K562 (cell line): ENCODE data around the gene ERG28. TPM values are rescaled to one million over a fixed set of nuclear protein-coding genes. Genes with fewer than 3 reads are reported as not detected.

ENCODE experiments used
- ATAC-seq: fragments of 200-7000 bp; cut with Tn5 transposase; 3 replicates; pipeline ENCODE4 v1.9.1; 2020; ENCODE audit warnings: moderate library complexity
- BruUV-seq: library from RNA; stranded (reverse); fragments of 400-500 nt; replicated peaks from 2 replicates; lab custom pipeline; 2021; lab: Mats Ljungman, UMichigan
- CTCF ChIA-PET: fragments of 300-600 bp; formaldehyde crosslinking; extraction: SDS; loops from one replicate; lab custom pipeline; 2021; ENCODE audit warnings: low intra/inter-chr PET ratio; lab: Yijun Ruan, JAX
- POLR2A ChIA-PET: fragments of 300-600, 350-650 bp; sonication (Branson Sonifier 250); formaldehyde crosslinking; extraction: SDS; loops from one replicate; lab custom pipeline; 2021; ENCODE audit warnings: antibody characterized with exemption, inconsistent platforms; lab: Yijun Ruan, JAX
- DNase-seq, 4 experiments: peaks; one replicate each; pipeline versions ENCODE4 v3.0.0 to v3.0.0-alpha.2; 2011 to 2018; ENCODE audit warnings: low spot score in 3 of 4, mixed read lengths in 3 of 4; ENCODE audit errors: extremely low read depth in 1 of 4
- FAIRE-seq: peaks from 2 replicates; lab custom pipeline; 2011; peaks lifted over from hg19 to GRCh38; lab: Jason Lieb, UNC
- H2AFZ ChIP-seq: 2 replicates; pipeline ENCODE4 v1.6.0; 2011; ENCODE audit warnings: low read depth, low read length, control low read depth, inconsistent platforms
- H3K27ac ChIP-seq: fragments of 200-600 bp; 3 replicates; pipeline ENCODE4 v1.8.0; 2011; ENCODE audit warnings: low read depth, mild to moderate bottlenecking, control low read depth, inconsistent platforms, low read length, moderate library complexity, mixed read lengths; ENCODE audit errors: extremely low read depth
- H3K27me3 ChIP-seq, 2 experiments: fragments of 300-600 bp in 1 of 2; 2 replicates in 1 of 2; 3 replicates in 1 of 2; pipeline versions ENCODE4 v1.6.0 to v1.8.0; 2011; ENCODE audit warnings: inconsistent platforms in 2 of 2, low read length in 2 of 2, mild to moderate bottlenecking in 1 of 2, mixed read lengths in 1 of 2, moderate library complexity in 1 of 2; ENCODE audit not compliant: control insufficient read depth in 2 of 2, insufficient read depth in 2 of 2
- H3K36me3 ChIP-seq: fragments of 300-600 bp; 3 replicates; pipeline ENCODE4 v1.8.0; 2011; ENCODE audit warnings: mild to moderate bottlenecking, low read length, inconsistent platforms; ENCODE audit not compliant: control insufficient read depth, insufficient read depth
- H3K4me1 ChIP-seq, 2 experiments: fragments of 200-600 bp in 1 of 2; replicated peaks in 1 of 2; 2 replicates in 1 of 2; 3 replicates in 1 of 2; pipeline versions ENCODE4 v1.5.1 to v1.8.0; 2011; ENCODE audit warnings: inconsistent platforms in 2 of 2, low read length in 2 of 2, mild to moderate bottlenecking in 1 of 2, mixed read lengths in 1 of 2, moderate library complexity in 1 of 2; ENCODE audit not compliant: control insufficient read depth in 2 of 2, insufficient read depth in 2 of 2
- H3K4me2 ChIP-seq: 2 replicates; pipeline ENCODE4 v1.6.1; 2011; ENCODE audit warnings: low read length, control low read depth, inconsistent platforms, mixed read lengths; ENCODE audit not compliant: insufficient read depth
- H3K4me3 ChIP-seq: fragments of 200-600 bp; sonication (generic), shearing (Covaris generic); 2 replicates; pipeline ENCODE4 v1.5.1; 2016; ENCODE audit warnings: control low read depth, inconsistent platforms
- H3K79me2 ChIP-seq: fragments of 200-600 bp; 3 replicates; pipeline ENCODE4 v1.8.0; 2011; ENCODE audit warnings: low read length, inconsistent platforms; ENCODE audit not compliant: control insufficient read depth, insufficient read depth
- H3K9ac ChIP-seq, 2 experiments: 2 replicates each; pipeline versions ENCODE4 v1.6.0 to v1.6.1; 2011; ENCODE audit warnings: low read depth in 2 of 2, low read length in 2 of 2, control low read depth in 1 of 2, inconsistent platforms in 1 of 2, mild to moderate bottlenecking in 1 of 2, mixed read lengths in 1 of 2; ENCODE audit not compliant: insufficient read depth in 1 of 2
- H3K9me1 ChIP-seq: one replicate; pipeline ENCODE4 v1.6.0; 2011; ENCODE audit warnings: inconsistent platforms, mild to moderate bottlenecking, low read length, moderate library complexity; ENCODE audit not compliant: control insufficient read depth, insufficient read depth
- H3K9me3 ChIP-seq: replicated peaks from 2 replicates; pipeline ENCODE4 v1.5.1; 2011; ENCODE audit warnings: low read depth, low read length, inconsistent platforms; ENCODE audit not compliant: control insufficient read depth, insufficient read depth
- H4K20me1 ChIP-seq: replicated peaks from 2 replicates; pipeline ENCODE4 v1.6.1; 2011; ENCODE audit warnings: low read length, inconsistent platforms, mixed read lengths; ENCODE audit not compliant: control insufficient read depth, insufficient read depth
- CGGBP1 ChIP-seq: fragments of 250-450 bp; sonication (Bioruptor Pico); IDR thresholded peaks from 2 replicates; pipeline ENCODE4 v1.9.0; 2021; ENCODE audit warnings: mild to moderate bottlenecking
- ESRRA ChIP-seq: fragments of 450-650 bp; IDR thresholded peaks from 2 replicates; pipeline ENCODE4 v1.6.1; 2014; ENCODE audit warnings: low read depth, mild to moderate bottlenecking, moderate library complexity, borderline replicate concordance
- KDM4B ChIP-seq, 2 experiments: fragments of 450-650 bp in 1 of 2; sonication (generic) in 1 of 2; IDR thresholded peaks; 2 replicates each; pipeline ENCODE4 v1.6.1; 2016 to 2017; ENCODE audit warnings: borderline replicate concordance in 2 of 2, antibody characterized with exemption in 1 of 2, low read depth in 1 of 2, mild to moderate bottlenecking in 1 of 2
- NFE2 ChIP-seq: IDR thresholded peaks from 2 replicates; pipeline ENCODE4 v1.6.1; 2014; ENCODE audit warnings: antibody characterized with exemption, low read depth
- POLR3G ChIP-seq: IDR thresholded peaks from 2 replicates; pipeline ENCODE4 v1.6.1; 2011; ENCODE audit not compliant: insufficient read length, insufficient replicate concordance; ENCODE audit errors: extremely low read depth
- ZBTB26 ChIP-seq: fragments of 450-650 bp; formaldehyde crosslinking; IDR thresholded peaks from 2 replicates; pipeline ENCODE4 v1.4.0; 2022; ENCODE audit warnings: missing genetic modification characterization
- ZBTB40 ChIP-seq, 2 experiments: fragments of 450-650 bp in 1 of 2; sonication (generic) in 1 of 2; formaldehyde crosslinking in 1 of 2; IDR thresholded peaks; 2 replicates each; pipeline versions ENCODE4 v1.7.1 to v1.9.0; 2016 to 2022; ENCODE audit warnings: inconsistent platforms in 1 of 2, mild to moderate bottlenecking in 1 of 2, missing genetic modification reagents in 1 of 2
- ZNF232 ChIP-seq: sonication (generic); formaldehyde crosslinking; IDR thresholded peaks from 2 replicates; pipeline ENCODE4 v1.8.0; 2022; ENCODE audit warnings: mild to moderate bottlenecking, missing genetic modification reagents
- ZNF696 ChIP-seq: fragments of 250-450 bp; sonication (Bioruptor Pico); conservative IDR thresholded peaks from 2 replicates; pipeline ENCODE4 v1.4.0; 2020; ENCODE audit warnings: mild to moderate bottlenecking, moderate library complexity
- ZNF75A ChIP-seq: fragments of 450-650 bp; formaldehyde crosslinking; IDR thresholded peaks from 2 replicates; pipeline ENCODE4 v1.4.0; 2020; ENCODE audit warnings: mild to moderate bottlenecking
- ZNF778 ChIP-seq: fragments of 450-650 bp; formaldehyde crosslinking; IDR thresholded peaks from 2 replicates; pipeline ENCODE4 v1.4.0; 2020; ENCODE audit warnings: mild to moderate bottlenecking, moderate library complexity
- whole genome bisulfite sequencing: fragments of 100-300 bp; shearing (Covaris generic); methylation state at CpG from one replicate; pipeline ENCODE4 v1.1.6; 2016; ENCODE audit warnings: low coverage, mixed read lengths; ENCODE audit not compliant: insufficient coverage; ENCODE audit errors: missing lambda C conversion rate; 5-methylcytosine and 5-hydroxymethylcytosine counted together
- in situ Hi-C: fragments of 300-500 bp; cut with MboI; formaldehyde crosslinking; loops from 4 replicates; pipeline ENCODE4 v1.15.0; 2018; ENCODE audit warnings: inconsistent platforms, mixed read lengths
- intact Hi-C: fragments of 100-400 bp; cut with micrococcal nuclease; formaldehyde crosslinking; loops from 2 replicates; pipeline ENCODE4 v1.14.2; 2022
- polyA plus RNA-seq, 8 experiments: library from polyadenylated mRNA; depleted of rRNA in 4 of 8; stranded (reverse) in 5 of 8; unstranded in 3 of 8; fragments of >200 nt; fragmentation: Nextera tagmentation in 2 of 8; fragmentation: Illumina TruSeq in 1 of 8; extraction: Ambion mirVana in 2 of 8; extraction: Trizol in 1 of 8; gene quantifications; 2 replicates each; pipeline versions ENCODE4 v1.2.1 to v1.2.3, GENCODE V29; 2011 to 2014; ENCODE audit warnings: inconsistent platforms in 1 of 8, missing spikeins in 1 of 8
- total RNA-seq, 7 experiments: library from RNA; depleted of rRNA in 6 of 7; stranded (reverse); fragments of >200 nt in 6 of 7; fragmentation: Illumina TruSeq in 2 of 7; extraction: Trizol in 2 of 7; gene quantifications; 2 replicates each; pipeline versions ENCODE4 v1.2.1 to v1.2.3, GENCODE V29; 2011 to 2021; ENCODE audit warnings: low replicate concordance in 1 of 7

Gene ERG28
- total and polyA plus RNA-seq, 9 of the 15 experiments (the other 6 are each of a cell fraction or from before 2014, with no cell fraction given), result 3.1 to 34.2 (median 14.2) TPM

- H3K9ac ChIP-seq, result no peak overlapping the region
- H3K9me1 ChIP-seq, result no peaks in the 10 kb centered on the region
- no peaks in the 10 kb centered on the region for H3K27me3 ChIP-seq
- ATAC-seq, result no peak
- no peak overlapping the region for H3K4me2 ChIP-seq
- 90% methylated on average over 3 of the region's 3 CpGs for WGBS
- in situ Hi-C loops (no loop called here), intact Hi-C loops (loop anchor here (10.0 kb wide), 1 partner anchor 55 kb away; no protein-coding TSS in a partner anchor)
- peaks cover 13% of the 10 kb centered on the region; the same call in 1 of the 3 replicates for H3K36me3 ChIP-seq
- no peak overlapping the region for H3K4me3 ChIP-seq
- H4K20me1 ChIP-seq, result no peaks in the 10 kb centered on the region
- ChIA-PET POLR2A (no interaction called here), CTCF (no interaction called here)
- H2AFZ ChIP-seq, result no peak overlapping the region
- H3K4me1 ChIP-seq, result no peaks in the 10 kb centered on the region
- H3K27ac ChIP-seq, result no peak overlapping the region
- no peak for DNase-seq
- no peak for FAIRE-seq
- BruUV-seq, result no TSS peak
- no peaks in the 10 kb centered on the region for H3K9me3 ChIP-seq
- no peaks in the 10 kb centered on the region for H3K79me2 ChIP-seq
- no peak for TF ChIP-seq ZNF696 (CRISPR knock-in tag)
- TF ChIP-seq ESRRA, result no peak
- TF ChIP-seq KDM4B (IDR thresholded peaks at IDR 0.05; ENCODE audit: borderline replicate concordance in 2 of 2, low read depth in 1 of 2), result no peak
- TF ChIP-seq ZNF232, result no peak
- no peak for TF ChIP-seq ZBTB40 (IDR thresholded peaks at IDR 0.05)
- TF ChIP-seq ZBTB40 (CRISPR knock-in tag; IDR thresholded peaks at IDR 0.05), result no peak
- TF ChIP-seq ZBTB26, result no peak
- TF ChIP-seq POLR3G, result no peak
- TF ChIP-seq ZNF75A (CRISPR knock-in tag), result no peak
- TF ChIP-seq NFE2, result no peak
- no peak for TF ChIP-seq CGGBP1 (CRISPR knock-in tag)
- TF ChIP-seq ZNF778 (CRISPR knock-in tag), result no peak
These were observed 38.7 kb upstream of the ERG28 start for GRCh38 chr14:75699331-75699730.
